ENCODE measurements around the gene ADAMTS13. TPM values are rescaled to one million over a fixed set of nuclear protein-coding genes. Genes with fewer than 3 reads are reported as not detected.

ADAMTS13 gene
- total RNA-seq, 1 experiment from 2014 or later: 12.0 TPM

DNA sequence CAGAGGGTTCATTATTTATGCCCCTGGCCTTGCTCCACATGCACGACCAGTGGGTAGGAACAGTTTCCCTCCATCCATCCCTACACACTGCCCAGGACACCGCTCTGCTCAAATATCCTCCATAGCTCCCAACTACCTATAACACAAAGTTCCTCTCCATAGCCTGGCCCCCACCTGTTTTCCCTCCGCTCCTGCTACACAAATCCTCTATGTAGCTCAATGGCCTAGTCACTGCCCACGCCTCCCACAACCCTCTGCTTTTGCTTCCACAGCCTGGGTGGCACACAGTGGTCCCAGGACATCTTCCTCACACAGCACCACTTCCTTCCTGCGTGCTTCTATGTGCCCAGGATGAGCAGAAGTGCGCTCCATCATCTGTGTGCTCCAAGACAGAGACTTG, 24.8 kb upstream of the ADAMTS13 start (continued):
- TF ChIP-seq TEAD1 (CRISPR knock-in tag; IDR thresholded peaks at IDR 0.05) (no peak), KAT7 (CRISPR knock-in tag; IDR thresholded peaks at IDR 0.05; ENCODE audit: borderline replicate concordance) (no peak), ATF2 (CRISPR knock-in tag; IDR thresholded peaks at IDR 0.05; ENCODE audit: borderline replicate concordance, low read depth) (no peak), RORB (CRISPR knock-in tag; IDR thresholded peaks at IDR 0.05) (no peak), AFF4 (CRISPR knock-in tag; IDR thresholded peaks at IDR 0.05; ENCODE audit: borderline replicate concordance) (no peak), ZNF423 (CRISPR knock-in tag; IDR thresholded peaks at IDR 0.05) (no peak), ESRRA (CRISPR knock-in tag; IDR thresholded peaks at IDR 0.05; ENCODE audit: borderline replicate concordance) (no peak), NFYB (CRISPR knock-in tag; conservative IDR thresholded peaks at IDR 0.05; ENCODE audit: low read depth) (no peak), ZNF671 (CRISPR knock-in tag; IDR thresholded peaks at IDR 0.05) (no peak), JUN (CRISPR knock-in tag; IDR thresholded peaks at IDR 0.05) (no peak)
- TF ChIP-seq, protein P1, sequence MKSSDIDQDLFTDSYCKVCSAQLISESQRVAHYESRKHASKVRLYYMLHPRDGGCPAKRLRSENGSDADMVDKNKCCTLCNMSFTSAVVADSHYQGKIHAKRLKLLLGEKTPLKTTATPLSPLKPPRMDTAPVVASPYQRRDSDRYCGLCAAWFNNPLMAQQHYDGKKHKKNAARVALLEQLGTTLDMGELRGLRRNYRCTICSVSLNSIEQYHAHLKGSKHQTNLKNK (CRISPR knock-in tag; IDR thresholded peaks at IDR 0.05): no peak

GRCh38 chr9:133397895-133398294, 24.3 kb upstream of the ADAMTS13 start:
- Mint-ChIP-seq H3K9me3 (no peaks in the 10 kb centered on the region), H3K4me1 (no peaks in the 10 kb centered on the region), H3K36me3 (no peaks in the 10 kb centered on the region), H3K27me3 (ENCODE audit: low read depth) (peaks cover 4% of the 10 kb centered on the region), H3K27ac (no peak overlapping the region), H3K4me3 (no peak overlapping the region)
- no peak for DNase-seq (ENCODE audit: low spot score)
- ATAC-seq: no peak
- POLR2A ChIA-PET: no interaction called here
- CTCF ChIA-PET: interaction anchor here (0.8 to 1.7 kb wide), 3 partner anchors 24 to 89 kb away, joined by 3 to 6 read pairs (median 5); partner anchors contain the start of gene ADAMTS13
- TF ChIP-seq SP1 (CRISPR knock-in tag; conservative IDR thresholded peaks at IDR 0.05) (no peak), CTCF (IDR thresholded peaks at IDR 0.05) (no peak), TEAD4 (CRISPR knock-in tag; IDR thresholded peaks at IDR 0.05) (no peak), PREB (CRISPR knock-in tag; IDR thresholded peaks at IDR 0.05; ENCODE audit: borderline replicate concordance) (no peak), ZNF512 (CRISPR knock-in tag; IDR thresholded peaks at IDR 0.05; ENCODE audit: borderline replicate concordance) (no peak), FOXP1 (CRISPR knock-in tag; IDR thresholded peaks at IDR 0.05; ENCODE audit: borderline replicate concordance) (no peak), FOXJ3 (CRISPR knock-in tag; IDR thresholded peaks at IDR 0.05; ENCODE audit: borderline replicate concordance) (no peak), JAZF1 (CRISPR knock-in tag; IDR thresholded peaks at IDR 0.05) (no peak), ATF6 (CRISPR knock-in tag; IDR thresholded peaks at IDR 0.05) (no peak)
- TF ChIP-seq, protein P2, sequence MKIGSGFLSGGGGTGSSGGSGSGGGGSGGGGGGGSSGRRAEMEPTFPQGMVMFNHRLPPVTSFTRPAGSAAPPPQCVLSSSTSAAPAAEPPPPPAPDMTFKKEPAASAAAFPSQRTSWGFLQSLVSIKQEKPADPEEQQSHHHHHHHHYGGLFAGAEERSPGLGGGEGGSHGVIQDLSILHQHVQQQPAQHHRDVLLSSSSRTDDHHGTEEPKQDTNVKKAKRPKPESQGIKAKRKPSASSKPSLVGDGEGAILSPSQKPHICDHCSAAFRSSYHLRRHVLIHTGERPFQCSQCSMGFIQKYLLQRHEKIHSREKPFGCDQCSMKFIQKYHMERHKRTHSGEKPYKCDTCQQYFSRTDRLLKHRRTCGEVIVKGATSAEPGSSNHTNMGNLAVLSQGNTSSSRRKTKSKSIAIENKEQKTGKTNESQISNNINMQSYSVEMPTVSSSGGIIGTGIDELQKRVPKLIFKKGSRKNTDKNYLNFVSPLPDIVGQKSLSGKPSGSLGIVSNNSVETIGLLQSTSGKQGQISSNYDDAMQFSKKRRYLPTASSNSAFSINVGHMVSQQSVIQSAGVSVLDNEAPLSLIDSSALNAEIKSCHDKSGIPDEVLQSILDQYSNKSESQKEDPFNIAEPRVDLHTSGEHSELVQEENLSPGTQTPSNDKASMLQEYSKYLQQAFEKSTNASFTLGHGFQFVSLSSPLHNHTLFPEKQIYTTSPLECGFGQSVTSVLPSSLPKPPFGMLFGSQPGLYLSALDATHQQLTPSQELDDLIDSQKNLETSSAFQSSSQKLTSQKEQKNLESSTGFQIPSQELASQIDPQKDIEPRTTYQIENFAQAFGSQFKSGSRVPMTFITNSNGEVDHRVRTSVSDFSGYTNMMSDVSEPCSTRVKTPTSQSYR (CRISPR knock-in tag; IDR thresholded peaks at IDR 0.05): no peak
